GM10248 (cell line): Measurements from ENCODE around the gene FAM53B.
"Not testable (repeated sequence)": the region's sequence is repeated elsewhere in the genome, so short reads cannot be mapped to it uniquely, and the experiment has no call there.

Source experiments
- CTCF ChIA-PET: fragments of 300-600 bp; sonication (Branson Sonifier 250); formaldehyde crosslinking; extraction: SDS; loops from one replicate; lab custom pipeline; 2021; ENCODE audit warnings: antibody characterized with exemption; lab: Yijun Ruan, JAX
- POLR2A ChIA-PET: fragments of 350-650 bp; sonication (Branson Sonifier 250); formaldehyde crosslinking; extraction: SDS; loops from one replicate; lab custom pipeline; 2020; ENCODE audit warnings: antibody characterized with exemption; lab: Yijun Ruan, JAX
- DNase-seq: peaks from one replicate; pipeline ENCODE4 v3.0.0; 2012; ENCODE audit errors: extremely low spot score
- CTCF ChIP-seq: IDR thresholded peaks from 2 replicates; pipeline ENCODE4 v1.5.1; 2012; ENCODE audit warnings: mild to moderate bottlenecking, low read depth; ENCODE audit errors: extremely low read depth, missing control alignments, control extremely low read depth

Gene FAM53B

GRCh38 chr10:124611738-124612137, 132.4 kb downstream of the FAM53B start:
- ChIA-PET CTCF (no interaction called here), POLR2A (no interaction called here)
- DNase-seq: no peak
- TF ChIP-seq CTCF: no peak

- CTCF ChIA-PET, DNase-seq, POLR2A ChIA-PET: not testable (repeated sequence)
These were observed 133.3 kb downstream of the FAM53B start for GRCh38 chr10:124610851-124611250.

DNA sequence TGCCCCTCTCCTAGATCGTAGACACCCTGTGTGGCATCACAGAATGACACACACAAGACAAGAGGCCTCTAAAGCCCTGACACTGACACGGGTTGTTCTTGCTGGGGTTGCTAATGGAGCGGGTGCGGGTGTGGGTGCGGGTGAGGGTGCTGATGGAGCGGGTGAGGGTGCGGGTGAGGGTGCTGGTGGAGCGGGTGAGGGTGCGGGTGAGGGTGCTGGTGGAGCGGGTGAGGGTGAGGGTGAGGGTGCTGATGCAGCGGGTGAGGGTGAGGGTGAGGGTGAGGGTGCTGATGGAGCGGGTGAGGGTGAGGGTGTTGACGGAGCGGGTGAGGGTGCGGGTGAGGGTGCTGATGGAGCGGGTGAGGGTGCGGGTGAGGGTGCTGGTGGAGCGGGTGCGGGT, 134.0 kb downstream of the FAM53B start:
- CTCF ChIA-PET, POLR2A ChIA-PET, DNase-seq: not testable (repeated sequence)

DNA sequence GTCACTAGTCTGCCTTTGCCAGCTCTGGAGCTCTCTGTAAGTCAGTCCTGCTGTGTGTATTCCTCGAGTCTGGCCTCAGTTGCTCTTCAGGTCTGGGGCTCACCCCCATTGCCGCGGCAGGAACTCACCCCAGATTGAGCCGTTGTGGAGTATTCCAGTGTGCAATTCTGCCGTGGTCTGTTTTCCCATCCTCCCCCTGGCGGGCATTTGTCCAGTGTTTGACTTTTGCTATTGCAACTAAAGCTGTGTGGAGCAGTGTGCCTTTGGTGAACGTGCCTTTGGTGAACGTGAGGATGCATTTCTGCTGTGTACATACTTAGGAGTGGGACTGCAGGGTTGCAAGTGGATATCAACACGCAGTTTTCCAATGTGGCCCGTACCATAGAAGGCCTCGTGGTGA, 134.5 kb downstream of the FAM53B start:
- ChIA-PET POLR2A (no interaction called here), CTCF (interaction anchor here (1.0 kb wide), 2 partner anchors 13 to 131 kb away, joined by 3 to 4 read pairs; no protein-coding TSS in a partner anchor)
- no peak for TF ChIP-seq CTCF
- DNase-seq: no peak

DNA sequence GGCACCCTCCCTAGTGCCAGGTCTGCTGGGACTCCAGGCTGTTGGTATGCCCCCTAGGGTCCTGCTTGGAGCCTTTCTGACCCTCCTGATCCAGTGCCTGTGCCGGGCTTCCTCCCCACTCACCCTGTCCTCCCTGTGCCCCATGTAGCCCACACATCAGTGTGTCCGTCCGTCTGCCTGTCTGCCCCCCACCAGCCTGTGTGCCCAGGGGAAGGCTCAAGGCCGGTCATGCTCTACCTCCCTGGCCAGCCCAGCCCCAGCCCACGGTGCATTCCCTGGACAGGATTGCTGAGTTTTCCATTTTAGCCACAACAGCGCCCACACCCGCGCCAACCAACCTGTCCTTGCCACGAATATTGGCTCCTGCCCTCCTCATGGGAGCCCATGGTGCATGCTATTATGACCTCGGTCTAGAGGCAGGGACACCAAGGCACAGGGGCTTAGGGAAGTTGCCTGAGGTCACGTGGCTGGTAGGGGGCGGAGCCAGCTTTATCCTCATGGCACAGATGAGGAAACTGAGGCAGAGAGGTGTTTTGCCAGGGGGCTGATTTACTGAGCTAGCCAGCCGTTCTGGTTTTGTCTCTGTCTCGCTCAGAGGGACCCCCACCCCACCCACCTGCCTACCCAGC, 136.0 kb downstream of the FAM53B start:
- ChIA-PET CTCF (interaction anchor here (1.0 to 1.3 kb wide), 3 partner anchors 9 to 133 kb away, joined by 3 to 4 read pairs (median 4); no protein-coding TSS in a partner anchor), POLR2A (no interaction called here)
- TF ChIP-seq CTCF: no peak

DNA sequence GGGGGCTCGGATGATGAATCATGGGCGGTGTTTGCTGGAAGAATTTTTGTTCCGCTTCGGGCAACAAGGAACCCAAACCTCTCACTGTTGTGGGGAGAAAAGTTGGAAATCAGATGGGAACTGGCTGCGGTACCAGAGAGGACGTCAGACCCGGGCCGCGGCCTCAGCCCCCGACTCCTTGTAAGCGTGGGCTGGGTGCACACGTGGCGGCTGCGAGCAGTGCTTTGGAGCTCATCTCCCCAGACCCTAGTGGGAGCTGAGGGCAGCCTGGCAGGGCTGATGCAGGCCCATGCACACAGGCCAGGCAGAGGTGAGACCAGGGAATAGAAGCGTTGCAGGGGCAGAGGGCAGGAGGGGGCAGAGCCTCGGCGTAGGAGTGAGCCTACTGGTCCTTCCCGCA, 136.5 kb downstream of the FAM53B start:
- ChIA-PET CTCF (interaction anchor here (1.3 kb wide), 1 partner anchor 16 kb away, joined by 3 read pairs; no protein-coding TSS in a partner anchor), POLR2A (no interaction called here)
- no peak for TF ChIP-seq CTCF
- DNase-seq: no peak

More for the DNA sequence above, 136.0 kb downstream of the FAM53B start:
- no peak for DNase-seq

- DNase-seq: no peak
- no peak for TF ChIP-seq CTCF
- ChIA-PET POLR2A (no interaction called here), CTCF (no interaction called here)
These were observed 137.4 kb downstream of the FAM53B start for GRCh38 chr10:124606822-124607221.
